Tibial artery (tissue), 4 donors: Measurements from ENCODE around the gene IFI16.

ENCODE experiments used
- DNase-seq, 2 donors: peaks; one replicate each; pipeline ENCODE4 v3.0.0-alpha.2; 2019
- H3K27ac ChIP-seq, 2 donors: fragments of 200-600 bp; sonication (generic) in 1 of 2; 1 replicate in 1 of 2; 2 replicates in 1 of 2; pipeline ENCODE4 v1.5.1; 2018 to 2019; ENCODE audit warnings: mild to moderate bottlenecking in 1 of 2
- H3K27me3 ChIP-seq, 2 donors: fragments of 200-600 bp; sonication (generic) in 1 of 2; one replicate each; pipeline versions ENCODE4 v1.5.1 to v1.6.0; 2016 to 2019
- H3K36me3 ChIP-seq, 3 donors: fragments of 200-600 bp; sonication (generic) in 2 of 3; one replicate each; pipeline ENCODE4 v1.5.1; 2016 to 2019; ENCODE audit warnings: mild to moderate bottlenecking in 2 of 3
- H3K4me1 ChIP-seq, 4 donors: fragments of 200-600 bp; sonication (generic) in 2 of 4; 1 replicate in 3 of 4; 2 replicates in 1 of 4; pipeline ENCODE4 v1.5.1; 2016 to 2019
- H3K4me3 ChIP-seq, 2 donors: fragments of 200-600 bp; sonication (generic) in 1 of 2; 1 replicate in 1 of 2; 2 replicates in 1 of 2; pipeline ENCODE4 v1.5.1; 2018 to 2019; ENCODE audit warnings: mild to moderate bottlenecking in 2 of 2
- H3K9me3 ChIP-seq, 3 donors: fragments of 200-600 bp; sonication (generic) in 1 of 3; one replicate each; pipeline ENCODE4 v1.5.1; 2016 to 2019
- CTCF ChIP-seq, 2 experiments: fragments of 200-600 bp in 1 of 2; fragments of 450-650 bp in 1 of 2; IDR thresholded peaks; one replicate each; pipeline ENCODE4 v1.5.1; 2017 to 2019; ENCODE audit warnings: antibody characterized with exemption in 2 of 2, mild to moderate bottlenecking in 1 of 2, moderate library complexity in 1 of 2
- intact Hi-C: fragments of 100-400 bp; cut with DNase I; formaldehyde crosslinking; loops from one replicate; pipeline ENCODE4 v1.15.0; 2023; ENCODE audit warnings: low total_unique reads

The IFI16 gene

GRCh38 chr1:159065106-159065505 lies 55.4 kb downstream of the IFI16 start:
- Histone ChIP-seq H3K27ac (no peak overlapping the region), H3K36me3 (no peaks in the 10 kb centered on the region), H3K4me3 (no peak overlapping the region), H3K27me3 (no peaks in the 10 kb centered on the region), H3K4me1 (no peaks in the 10 kb centered on the region), H3K9me3 (no peaks in the 10 kb centered on the region)
- intact Hi-C loops: no loop called here
- TF ChIP-seq CTCF (IDR thresholded peaks at IDR 0.05): no peak
- no peak for DNase-seq

- H3K36me3 ChIP-seq: no peaks in the 10 kb centered on the region
- no peak overlapping the region for H3K4me3 ChIP-seq
- no peak overlapping the region for H3K27ac ChIP-seq
- H3K4me1 ChIP-seq: no peaks in the 10 kb centered on the region
- no peaks in the 10 kb centered on the region for H3K27me3 ChIP-seq
- no peak for DNase-seq
- TF ChIP-seq CTCF (IDR thresholded peaks at IDR 0.05): no peak
- no peaks in the 10 kb centered on the region for H3K9me3 ChIP-seq
- intact Hi-C loops: no loop called here
Observed at GRCh38 chr1:159066108-159066507, 56.4 kb downstream of the IFI16 start.

GRCh38 chr1:159067699-159068621 lies 58.3 kb downstream of the IFI16 start:
- no peak overlapping the region for H3K27ac ChIP-seq
- H3K4me1 ChIP-seq: no peaks in the 10 kb centered on the region
- no peaks in the 10 kb centered on the region for H3K27me3 ChIP-seq
- no peak for TF ChIP-seq CTCF (IDR thresholded peaks at IDR 0.05)
- intact Hi-C loops: no loop called here
- H3K4me3 ChIP-seq: no peak overlapping the region
- DNase-seq: no peak
- no peaks in the 10 kb centered on the region for H3K36me3 ChIP-seq
- H3K9me3 ChIP-seq: no peaks in the 10 kb centered on the region

GRCh38 chr1:159068886-159069285 lies 59.2 kb downstream of the IFI16 start:
- TF ChIP-seq CTCF (IDR thresholded peaks at IDR 0.05): no peak
- H3K4me3 ChIP-seq: no peak overlapping the region
- H3K27me3 ChIP-seq: no peaks in the 10 kb centered on the region
- intact Hi-C loops: no loop called here
- no peak for DNase-seq
- no peak overlapping the region for H3K27ac ChIP-seq
- H3K36me3 ChIP-seq: no peaks in the 10 kb centered on the region
- no peaks in the 10 kb centered on the region for H3K4me1 ChIP-seq
- H3K9me3 ChIP-seq: no peaks in the 10 kb centered on the region

- H3K4me1 ChIP-seq: no peaks in the 10 kb centered on the region
- no peaks in the 10 kb centered on the region for H3K27me3 ChIP-seq
- intact Hi-C loops: loop anchor here (5.0 kb wide), 1 partner anchor 865 kb away; no protein-coding TSS in a partner anchor
- peak; percentile 69 to 73 for TF ChIP-seq CTCF (IDR thresholded peaks at IDR 0.05)
- no peak overlapping the region for H3K4me3 ChIP-seq
- no peaks in the 10 kb centered on the region for H3K36me3 ChIP-seq
- H3K9me3 ChIP-seq: no peaks in the 10 kb centered on the region
- no peak overlapping the region for H3K27ac ChIP-seq
- no peak for DNase-seq
Observed at GRCh38 chr1:159071970-159072582, 62.4 kb downstream of the IFI16 start.
